ENCODE results near the gene ZNRF3.
A peak's percentile ranks its signal among the peaks of the same experiment; 100 is the strongest.

DNA sequence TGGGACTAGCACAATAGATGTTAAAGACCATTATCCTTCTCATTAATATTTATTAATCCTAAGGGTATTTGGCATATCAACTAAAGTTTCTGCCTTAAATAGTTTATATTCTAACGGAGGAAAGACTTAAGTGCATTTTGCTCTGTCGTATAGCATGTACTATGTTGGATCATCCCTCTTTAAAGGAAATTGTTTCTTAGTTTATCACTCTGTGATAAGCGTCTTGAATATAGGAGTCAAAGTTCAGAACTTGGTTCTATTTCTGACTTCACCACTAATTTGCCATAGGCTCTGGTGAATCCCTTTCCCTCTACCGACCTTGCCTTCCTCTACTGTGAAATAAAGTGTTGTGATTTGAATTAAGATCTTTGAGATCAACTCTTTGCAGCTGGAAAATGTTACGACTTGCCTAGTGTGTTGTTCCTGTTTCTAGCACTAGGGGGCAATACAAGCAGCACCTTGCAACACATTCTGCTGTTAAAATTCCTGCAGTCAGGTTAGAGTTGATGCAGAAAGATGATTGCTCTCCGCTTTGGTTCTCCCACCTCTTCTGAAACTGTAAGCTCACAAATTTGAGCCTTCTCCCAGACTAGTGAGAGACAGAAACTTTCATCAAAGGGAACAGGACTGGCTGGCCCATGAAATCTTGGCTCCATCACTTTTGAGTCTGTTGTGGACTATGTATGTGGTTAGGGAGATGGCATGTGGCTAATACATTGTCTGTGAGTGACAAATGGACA, 27.8 kb upstream of the ZNRF3 start:
- TF ChIP-seq, protein P1, sequence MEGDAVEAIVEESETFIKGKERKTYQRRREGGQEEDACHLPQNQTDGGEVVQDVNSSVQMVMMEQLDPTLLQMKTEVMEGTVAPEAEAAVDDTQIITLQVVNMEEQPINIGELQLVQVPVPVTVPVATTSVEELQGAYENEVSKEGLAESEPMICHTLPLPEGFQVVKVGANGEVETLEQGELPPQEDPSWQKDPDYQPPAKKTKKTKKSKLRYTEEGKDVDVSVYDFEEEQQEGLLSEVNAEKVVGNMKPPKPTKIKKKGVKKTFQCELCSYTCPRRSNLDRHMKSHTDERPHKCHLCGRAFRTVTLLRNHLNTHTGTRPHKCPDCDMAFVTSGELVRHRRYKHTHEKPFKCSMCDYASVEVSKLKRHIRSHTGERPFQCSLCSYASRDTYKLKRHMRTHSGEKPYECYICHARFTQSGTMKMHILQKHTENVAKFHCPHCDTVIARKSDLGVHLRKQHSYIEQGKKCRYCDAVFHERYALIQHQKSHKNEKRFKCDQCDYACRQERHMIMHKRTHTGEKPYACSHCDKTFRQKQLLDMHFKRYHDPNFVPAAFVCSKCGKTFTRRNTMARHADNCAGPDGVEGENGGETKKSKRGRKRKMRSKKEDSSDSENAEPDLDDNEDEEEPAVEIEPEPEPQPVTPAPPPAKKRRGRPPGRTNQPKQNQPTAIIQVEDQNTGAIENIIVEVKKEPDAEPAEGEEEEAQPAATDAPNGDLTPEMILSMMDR (IDR thresholded peaks at IDR 0.05): peak; percentile 72 to 93 (median 90)
- no peak for TF ChIP-seq POLR2A (IDR thresholded peaks at IDR 0.05)
